ENCODE data around the gene ACHE. TPM values are rescaled to one million over a fixed set of nuclear protein-coding genes. Genes with fewer than 3 reads are reported as not detected.

Gene ACHE
- total RNA-seq, 3 donors from 2014 or later = 0.64 to 4.3 (median 3.2) TPM

DNA sequence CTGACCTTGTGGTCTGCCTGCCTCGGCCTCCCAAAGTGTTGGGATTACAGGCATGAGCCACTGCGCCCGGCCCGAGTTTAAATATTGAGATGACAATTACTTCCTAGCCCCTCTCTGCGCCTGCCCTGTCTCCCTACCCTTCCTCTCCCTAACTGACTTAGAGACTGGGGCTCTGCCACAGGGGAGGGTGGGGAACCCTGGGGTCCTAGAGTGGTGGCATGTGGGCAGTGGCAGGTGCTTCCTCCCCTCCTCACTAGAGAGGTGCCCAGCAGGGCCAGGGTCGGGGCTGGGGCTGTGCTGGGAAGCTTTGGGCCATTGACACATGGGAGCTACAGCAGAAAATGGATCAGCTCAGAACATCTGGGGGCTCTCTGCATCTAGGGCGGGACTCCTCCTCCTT lies 7.0 kb upstream of the ACHE start:
- no peaks in the 10 kb centered on the region for H3K9me3 ChIP-seq
- intact Hi-C loops (cut with DNase I; ENCODE audit: low total_unique reads) = no loop called here

DNA sequence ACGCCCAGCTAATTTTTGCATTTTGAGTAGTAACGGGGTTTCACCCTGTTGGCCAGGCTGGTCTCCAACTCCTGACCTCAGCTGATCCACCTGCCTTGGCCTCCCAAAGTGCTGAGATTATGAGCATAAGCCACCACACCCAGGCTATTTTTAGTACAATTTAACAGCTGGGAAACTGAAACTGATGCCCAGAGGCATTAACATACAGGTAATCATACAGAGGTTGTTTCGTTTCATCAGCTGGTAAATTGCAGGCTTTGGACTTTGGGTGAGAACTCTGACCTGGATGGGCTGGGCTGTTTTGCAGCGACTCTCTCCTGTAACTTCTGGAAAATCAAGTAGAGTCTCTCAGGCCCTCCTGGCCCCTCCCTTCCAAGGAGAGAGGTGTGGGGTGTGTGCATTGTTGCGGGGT lies 6.2 kb upstream of the ACHE start:
- intact Hi-C loops (cut with DNase I; ENCODE audit: low total_unique reads) = no loop called here
- H3K4me1 ChIP-seq = no peaks in the 10 kb centered on the region
- no peaks in the 10 kb centered on the region for H3K36me3 ChIP-seq
- H3K9me3 ChIP-seq = no peaks in the 10 kb centered on the region
- H3K4me3 ChIP-seq = no peak overlapping the region
- TF ChIP-seq POLR2AphosphoS5 (IDR thresholded peaks at IDR 0.05) (no peak), CTCF (IDR thresholded peaks at IDR 0.05) (no peak), POLR2A (IDR thresholded peaks at IDR 0.05) (no peak)
- H3K27ac ChIP-seq = no peak overlapping the region
- no peak for DNase-seq (ENCODE audit: low spot score in 2 of 2)
- peaks cover 0 to 29% of the 10 kb centered on the region in 2 donors for H3K27me3 ChIP-seq

More for the DNA sequence above, 7.0 kb upstream of the ACHE start:
- TF ChIP-seq POLR2A (IDR thresholded peaks at IDR 0.05) = no peak
- TF ChIP-seq POLR2AphosphoS5 (IDR thresholded peaks at IDR 0.05) = no peak
- no peak for TF ChIP-seq CTCF (IDR thresholded peaks at IDR 0.05)
- no peak for DNase-seq (ENCODE audit: low spot score in 2 of 2)
- H3K36me3 ChIP-seq = no peaks in the 10 kb centered on the region
- H3K27me3 ChIP-seq = peaks cover 0 to 22% of the 10 kb centered on the region in 2 donors
- no peaks in the 10 kb centered on the region for H3K4me1 ChIP-seq
- H3K27ac ChIP-seq = no peak overlapping the region
- no peak overlapping the region for H3K4me3 ChIP-seq

GRCh38 chr7:100900978-100901377 lies 5.3 kb upstream of the ACHE start:
- no peak for DNase-seq (ENCODE audit: low spot score in 2 of 2)
- peaks cover 0 to 37% of the 10 kb centered on the region in 2 donors for H3K27me3 ChIP-seq
- intact Hi-C loops (cut with DNase I; ENCODE audit: low total_unique reads) = no loop called here

GRCh38 chr7:100899432-100899831 lies 3.7 kb upstream of the ACHE start:
- Histone ChIP-seq H3K4me3 (no peak overlapping the region), H3K4me1 (no peaks in the 10 kb centered on the region), H3K9me3 (no peaks in the 10 kb centered on the region), H3K27ac (no peak overlapping the region), H3K36me3 (no peaks in the 10 kb centered on the region), H3K27me3 (peaks cover 4 to 46% of the 10 kb centered on the region in 2 donors)
- DNase-seq (ENCODE audit: low spot score in 2 of 2) = no peak
- intact Hi-C loops (cut with DNase I; ENCODE audit: low total_unique reads) = loop anchor here (5.0 kb wide), 1 partner anchor 158 kb away; no protein-coding TSS in a partner anchor
- TF ChIP-seq POLR2A (IDR thresholded peaks at IDR 0.05) = no peak
- no peak for TF ChIP-seq CTCF (IDR thresholded peaks at IDR 0.05)
- TF ChIP-seq POLR2AphosphoS5 (IDR thresholded peaks at IDR 0.05) = no peak

More at GRCh38 chr7:100900978-100901377, 5.3 kb upstream of the ACHE start:
- no peak overlapping the region for H3K4me3 ChIP-seq
- H3K27ac ChIP-seq = no peak overlapping the region
- no peak for TF ChIP-seq POLR2A (IDR thresholded peaks at IDR 0.05)
- TF ChIP-seq POLR2AphosphoS5 (IDR thresholded peaks at IDR 0.05) = no peak
- TF ChIP-seq CTCF (IDR thresholded peaks at IDR 0.05) = no peak
- H3K4me1 ChIP-seq = no peaks in the 10 kb centered on the region
- no peaks in the 10 kb centered on the region for H3K9me3 ChIP-seq
- no peaks in the 10 kb centered on the region for H3K36me3 ChIP-seq

DNA sequence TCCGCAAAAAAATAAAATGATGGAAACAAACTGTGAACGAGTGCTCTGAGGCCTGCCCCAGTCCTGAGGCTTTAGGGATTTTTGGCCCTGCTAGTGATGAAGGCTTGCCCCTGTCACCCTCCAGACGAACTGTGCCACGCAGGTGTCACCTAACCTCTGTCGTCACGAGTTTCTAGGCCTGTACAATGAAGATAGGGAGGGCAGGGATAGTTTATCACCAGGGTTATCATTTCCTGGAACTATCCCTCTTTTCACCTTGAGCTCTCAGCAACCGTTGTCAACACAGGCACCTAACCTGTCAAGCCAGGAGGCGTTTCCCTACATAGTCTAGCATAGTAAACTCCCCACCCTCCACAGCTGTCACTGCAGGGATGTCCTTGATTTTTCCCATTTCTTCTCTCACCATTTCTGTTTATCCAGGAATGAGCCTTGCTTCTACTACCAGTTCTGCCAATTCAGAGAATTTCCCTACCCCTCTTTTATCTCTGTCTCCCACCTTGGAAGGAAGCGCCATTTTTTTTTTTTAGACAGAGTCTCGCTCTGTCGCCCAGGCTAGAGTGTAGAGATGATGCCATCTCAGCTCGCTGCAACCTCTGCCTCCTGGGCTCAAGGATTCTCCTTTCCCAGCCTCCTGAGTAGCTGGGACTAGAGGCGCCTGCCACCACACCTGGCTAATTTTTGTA lies 2.2 kb upstream of the ACHE start:
- no peaks in the 10 kb centered on the region for H3K9me3 ChIP-seq
- DNase-seq (ENCODE audit: low spot score in 2 of 2) = no peak
- H3K4me1 ChIP-seq = no peaks in the 10 kb centered on the region
- no peak overlapping the region for H3K4me3 ChIP-seq
- intact Hi-C loops (cut with DNase I; ENCODE audit: low total_unique reads) = loop anchor here (5.0 kb wide), 1 partner anchor 159 kb away; no protein-coding TSS in a partner anchor
- peaks cover 4 to 46% of the 10 kb centered on the region in 2 donors for H3K27me3 ChIP-seq
- no peak overlapping the region for H3K27ac ChIP-seq
- TF ChIP-seq POLR2A (IDR thresholded peaks at IDR 0.05) (no peak), POLR2AphosphoS5 (IDR thresholded peaks at IDR 0.05) (no peak)
- H3K36me3 ChIP-seq = no peaks in the 10 kb centered on the region

Data from breast epithelium (tissue), 4 donors.